Measurements from ENCODE around the gene NEDD8.

GRCh38 chr14:24226473-24226872 lies 5.7 kb downstream of the NEDD8 start:
- TF ChIP-seq, protein P1, sequence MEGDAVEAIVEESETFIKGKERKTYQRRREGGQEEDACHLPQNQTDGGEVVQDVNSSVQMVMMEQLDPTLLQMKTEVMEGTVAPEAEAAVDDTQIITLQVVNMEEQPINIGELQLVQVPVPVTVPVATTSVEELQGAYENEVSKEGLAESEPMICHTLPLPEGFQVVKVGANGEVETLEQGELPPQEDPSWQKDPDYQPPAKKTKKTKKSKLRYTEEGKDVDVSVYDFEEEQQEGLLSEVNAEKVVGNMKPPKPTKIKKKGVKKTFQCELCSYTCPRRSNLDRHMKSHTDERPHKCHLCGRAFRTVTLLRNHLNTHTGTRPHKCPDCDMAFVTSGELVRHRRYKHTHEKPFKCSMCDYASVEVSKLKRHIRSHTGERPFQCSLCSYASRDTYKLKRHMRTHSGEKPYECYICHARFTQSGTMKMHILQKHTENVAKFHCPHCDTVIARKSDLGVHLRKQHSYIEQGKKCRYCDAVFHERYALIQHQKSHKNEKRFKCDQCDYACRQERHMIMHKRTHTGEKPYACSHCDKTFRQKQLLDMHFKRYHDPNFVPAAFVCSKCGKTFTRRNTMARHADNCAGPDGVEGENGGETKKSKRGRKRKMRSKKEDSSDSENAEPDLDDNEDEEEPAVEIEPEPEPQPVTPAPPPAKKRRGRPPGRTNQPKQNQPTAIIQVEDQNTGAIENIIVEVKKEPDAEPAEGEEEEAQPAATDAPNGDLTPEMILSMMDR (conservative IDR thresholded peaks at IDR 0.05; ENCODE audit: low read length): no peak
- no peak for TF ChIP-seq EZH2phosphoT487 (IDR thresholded peaks at IDR 0.05; ENCODE audit: borderline replicate concordance)
